Measurements from ENCODE around the gene DRICH1.
"Not testable (repeated sequence)": the region's sequence is repeated elsewhere in the genome, so short reads cannot be mapped to it uniquely, and the experiment has no call there.

DRICH1 gene

DNA sequence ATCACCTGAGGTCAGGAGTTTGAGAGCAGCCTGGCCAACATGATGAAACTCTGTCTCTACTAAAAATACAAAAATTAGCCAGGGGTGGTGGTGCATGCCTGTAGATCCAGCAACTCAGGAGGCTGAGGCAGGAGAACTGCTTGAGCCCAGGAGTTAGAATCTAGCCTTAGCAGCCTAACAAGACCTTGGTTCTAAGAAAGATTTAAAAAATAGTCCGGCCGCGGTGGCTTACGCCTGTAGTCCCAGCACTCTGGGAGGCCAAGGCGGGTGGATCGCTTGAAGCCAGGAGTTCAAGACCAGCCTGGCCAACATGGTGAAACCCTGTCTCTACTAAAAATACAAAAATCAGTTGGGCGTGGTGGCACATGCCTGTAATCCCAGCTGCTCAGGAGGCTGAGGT lies 14.4 kb upstream of the DRICH1 start:
- not testable (repeated sequence) for DNase-seq

DNA sequence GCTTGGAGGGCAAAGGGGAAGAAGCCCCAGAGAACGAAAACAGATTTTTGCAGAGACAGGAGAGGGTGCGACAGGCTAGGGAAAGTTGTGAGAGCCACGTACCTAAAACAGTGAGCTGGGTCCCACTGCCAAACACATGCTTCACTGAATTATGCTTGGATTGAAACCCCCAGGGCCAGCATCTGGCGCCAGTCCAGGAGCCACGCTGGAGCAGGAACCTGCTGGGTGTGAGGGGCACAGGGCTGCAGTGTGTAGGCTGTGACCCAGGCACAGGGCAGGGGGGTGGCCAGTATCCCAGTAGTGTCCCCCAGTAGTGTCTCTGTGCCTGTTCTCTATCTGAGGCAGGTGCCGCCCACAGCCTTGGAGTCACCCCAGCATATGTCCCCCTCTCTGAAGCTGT lies 8.1 kb upstream of the DRICH1 start:
- not testable (repeated sequence) for DNase-seq

DNA sequence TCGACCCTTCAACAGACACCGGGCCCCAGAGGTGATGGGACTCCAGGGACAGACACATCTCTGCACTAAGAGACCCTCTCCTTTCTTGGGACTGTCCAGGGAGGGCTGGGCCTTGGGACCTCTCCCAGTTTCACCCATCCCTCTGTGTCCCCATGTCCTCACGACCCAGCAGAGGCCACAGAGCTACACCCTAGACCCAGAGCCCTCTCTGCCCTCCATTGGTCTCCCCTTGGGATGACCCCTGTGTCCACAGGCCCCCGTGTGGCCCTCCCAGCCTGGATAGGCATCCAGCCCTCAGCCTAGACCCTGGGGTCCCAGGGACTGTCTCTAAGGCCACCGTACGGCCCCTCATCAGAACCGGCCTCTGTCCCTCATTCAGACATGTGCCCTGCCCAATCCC lies 7.5 kb upstream of the DRICH1 start:
- no peak for DNase-seq

DNA sequence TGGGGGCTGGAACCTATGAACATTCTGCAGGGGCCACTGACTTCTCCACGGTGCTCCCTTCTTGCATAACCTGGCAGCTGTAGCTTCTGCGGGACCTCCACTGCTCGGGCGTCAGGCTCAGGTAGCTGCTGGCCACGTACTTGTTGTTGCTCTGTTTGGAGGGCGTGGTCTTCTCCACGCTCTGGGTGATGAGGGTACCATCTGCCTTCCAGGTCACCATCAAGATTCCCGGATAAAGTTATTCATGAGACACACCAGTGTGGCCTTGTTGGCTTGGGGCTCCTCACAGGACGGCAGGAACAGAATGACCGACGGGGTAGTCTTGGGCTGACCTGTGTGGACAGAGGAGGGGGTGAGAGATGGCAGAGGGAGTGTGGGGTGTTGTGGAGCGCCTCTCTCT lies 6.5 kb upstream of the DRICH1 start:
- DNase-seq: no peak

DNA sequence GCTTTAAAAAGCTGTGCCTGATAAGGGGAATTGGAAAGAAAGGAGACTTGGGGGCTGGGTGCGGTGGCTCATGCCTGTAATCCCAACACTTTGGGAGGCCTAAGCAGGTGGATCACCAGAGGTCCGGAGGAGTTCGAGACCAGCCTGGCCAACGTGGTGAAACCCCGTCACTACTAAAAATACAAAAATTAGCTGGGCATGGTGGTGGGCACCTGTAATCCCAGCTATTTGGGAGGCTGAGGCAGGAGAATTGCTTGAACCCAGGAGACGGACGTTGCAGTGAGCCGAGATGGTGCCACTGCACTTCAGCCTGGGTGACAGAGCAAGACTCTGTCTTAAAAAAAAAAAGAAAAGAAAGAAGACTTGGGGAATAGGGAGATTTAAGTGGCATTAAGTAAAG lies 3.2 kb upstream of the DRICH1 start:
- DNase-seq: not testable (repeated sequence)

DNA sequence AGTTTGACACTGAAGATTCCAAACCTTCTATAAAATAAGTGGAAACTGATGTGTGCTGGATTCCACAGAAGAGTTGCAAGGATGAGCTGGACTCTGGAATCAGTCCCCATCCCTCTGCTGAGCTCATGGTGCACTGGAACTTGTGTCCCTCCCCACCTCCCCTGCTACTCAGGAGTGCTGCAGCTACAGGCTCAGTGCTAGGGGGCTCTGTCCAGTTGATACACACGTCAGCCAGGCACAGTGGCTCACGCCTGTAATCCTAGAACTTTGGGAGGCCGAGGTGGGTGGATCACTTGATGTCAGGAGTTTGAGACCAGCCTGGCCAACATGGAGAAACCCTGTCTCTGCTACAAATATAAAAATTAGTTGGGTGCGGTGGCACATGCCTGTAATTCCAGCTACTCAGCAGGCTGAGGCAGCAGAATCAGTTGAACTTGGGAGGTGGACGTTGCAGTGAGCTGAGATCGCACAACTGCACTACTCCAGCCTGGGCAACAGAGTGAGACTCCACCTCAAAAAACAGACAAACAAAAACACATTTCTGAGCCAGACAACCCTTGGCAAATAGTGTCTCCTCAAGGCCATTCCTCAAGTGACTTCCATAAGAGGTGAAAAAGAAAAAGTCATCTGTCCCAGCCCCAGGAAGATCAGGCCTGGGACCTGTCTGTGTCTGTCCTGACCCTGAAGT lies 3.9 kb downstream of the DRICH1 start:
- not testable (repeated sequence) for DNase-seq

DNA sequence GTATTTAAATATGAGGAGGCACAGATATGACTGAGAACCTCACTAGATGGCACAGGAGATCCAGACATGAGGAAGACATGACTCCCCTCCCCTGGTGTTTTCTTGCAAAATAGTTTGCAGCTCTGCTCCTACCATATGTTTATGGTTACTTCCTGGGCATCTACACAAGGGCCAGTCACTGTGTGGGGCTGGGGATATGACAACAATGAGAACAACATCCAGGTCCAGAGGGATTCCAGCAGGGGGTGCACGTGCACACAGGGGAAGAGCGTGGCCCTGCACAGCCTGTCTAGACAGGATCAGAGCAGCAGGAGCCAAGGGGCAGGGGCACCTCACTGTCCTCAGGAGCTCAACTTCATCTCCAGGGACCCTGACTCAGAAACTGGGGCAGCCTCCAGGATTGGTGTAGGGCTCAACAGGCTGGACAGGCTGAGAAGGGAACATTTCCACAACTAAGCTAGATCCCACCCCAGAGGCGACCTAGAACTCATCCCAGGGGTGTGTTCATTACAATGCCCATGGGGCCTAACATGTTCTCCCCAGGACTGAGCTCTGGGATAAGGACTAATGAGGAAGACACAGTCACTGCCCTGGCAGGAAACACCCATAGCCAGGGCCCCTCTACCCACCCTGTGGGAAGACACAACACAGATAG lies 4.6 kb downstream of the DRICH1 start:
- peak; percentile 43 for DNase-seq

DNA sequence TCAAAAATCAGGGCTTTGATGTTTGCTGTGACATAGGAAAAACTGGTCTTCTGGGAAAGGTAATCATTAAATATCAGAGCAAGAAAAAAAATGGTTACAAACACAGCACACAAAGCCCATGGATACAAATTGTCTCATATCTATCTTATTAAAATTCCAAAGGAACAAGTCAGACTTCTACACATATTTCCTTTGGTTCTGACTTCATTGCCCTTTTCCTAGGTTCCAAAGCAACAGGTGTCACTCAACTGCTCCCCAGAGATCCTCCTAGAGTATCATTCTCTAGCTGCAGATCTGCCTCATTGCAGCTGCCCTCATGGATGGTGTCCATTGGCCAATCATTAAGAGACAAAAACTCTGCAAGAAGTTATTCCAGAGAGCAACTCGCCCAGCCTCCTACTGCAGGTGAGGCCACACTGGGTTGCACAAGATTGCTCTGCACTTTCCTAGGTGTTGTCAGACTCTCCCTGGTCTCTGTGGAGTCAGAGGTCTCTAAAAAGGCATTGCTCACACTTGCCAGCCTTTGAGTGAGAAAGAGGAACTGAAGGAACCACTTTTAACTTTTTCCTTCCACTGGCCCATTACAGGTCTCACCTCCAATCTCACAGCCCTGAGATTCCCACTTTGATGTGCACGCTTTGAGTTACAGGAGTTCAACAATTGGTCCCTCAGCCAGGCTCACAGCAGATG lies 5.7 kb downstream of the DRICH1 start:
- DNase-seq: no peak

DNA sequence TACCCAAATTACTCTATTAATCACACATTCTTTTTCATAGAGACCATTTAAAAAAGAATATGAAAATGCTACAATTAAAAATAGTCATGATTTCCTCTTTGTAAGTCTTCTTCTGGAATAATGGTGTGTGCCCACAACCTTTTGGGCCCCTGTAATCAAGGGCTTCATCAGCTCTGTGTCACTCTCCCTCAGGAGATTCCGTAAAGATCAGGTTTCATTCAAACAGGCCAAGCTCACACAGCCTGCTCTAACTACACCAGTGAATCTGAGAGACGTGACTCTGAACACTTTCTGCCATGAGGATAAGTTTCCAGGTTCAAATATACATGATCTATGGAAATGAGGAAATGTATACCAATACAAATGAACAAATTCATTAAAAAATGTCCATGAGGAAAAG lies 9.5 kb downstream of the DRICH1 start:
- no peak for DNase-seq

DNA sequence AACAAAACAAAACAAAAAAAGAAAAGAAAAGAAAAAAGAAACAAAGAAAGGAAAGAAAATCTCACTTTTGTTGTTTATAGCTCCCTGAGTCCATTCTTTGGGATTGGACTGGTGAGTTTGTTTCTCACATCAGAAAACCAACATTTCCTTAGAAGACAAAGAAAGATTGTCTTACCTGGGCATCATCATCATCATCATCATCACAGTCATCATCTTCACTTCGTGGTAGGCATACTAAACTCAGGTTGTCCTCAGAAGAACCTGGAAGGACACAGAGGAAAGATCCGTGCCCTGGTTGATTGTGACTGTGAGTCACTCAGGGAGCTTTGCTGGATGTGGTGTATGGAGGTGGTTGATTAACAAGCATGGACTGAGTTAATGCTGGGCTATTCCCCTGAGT lies 10.2 kb downstream of the DRICH1 start:
- not testable (repeated sequence) for DNase-seq

DNA sequence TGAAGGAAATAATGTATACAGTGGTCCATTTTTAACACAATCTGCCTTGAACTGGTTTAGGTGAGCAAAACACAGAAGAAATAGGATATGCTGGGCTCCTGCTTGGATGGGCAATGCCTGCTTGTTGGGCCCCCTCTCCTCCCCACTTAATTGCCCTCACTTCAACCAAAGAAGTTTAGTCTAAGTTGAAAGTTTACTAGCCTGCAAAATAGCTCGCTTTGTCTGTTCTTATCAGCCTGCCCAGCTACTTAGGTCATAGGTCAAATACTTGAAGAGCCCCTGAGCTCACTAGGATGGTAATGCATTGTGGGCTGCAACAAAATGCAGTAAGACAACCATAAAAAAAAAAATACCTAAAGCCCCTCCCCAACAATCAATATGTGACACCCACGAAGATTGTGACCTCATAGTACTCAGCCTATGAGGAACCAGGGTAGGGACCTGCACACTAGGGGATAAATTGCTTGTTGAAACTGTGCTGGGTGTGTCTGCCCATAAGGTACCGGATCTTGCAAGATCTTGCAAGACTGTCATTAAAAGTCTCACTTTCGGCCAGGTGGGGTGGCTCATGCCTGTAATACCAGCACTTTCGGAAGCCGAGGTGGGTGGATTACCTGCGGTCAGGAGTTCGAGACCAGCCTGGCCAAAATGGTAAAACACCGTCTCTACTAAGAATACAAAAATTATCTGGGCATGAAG lies 10.9 kb downstream of the DRICH1 start:
- no peak for DNase-seq

DNA sequence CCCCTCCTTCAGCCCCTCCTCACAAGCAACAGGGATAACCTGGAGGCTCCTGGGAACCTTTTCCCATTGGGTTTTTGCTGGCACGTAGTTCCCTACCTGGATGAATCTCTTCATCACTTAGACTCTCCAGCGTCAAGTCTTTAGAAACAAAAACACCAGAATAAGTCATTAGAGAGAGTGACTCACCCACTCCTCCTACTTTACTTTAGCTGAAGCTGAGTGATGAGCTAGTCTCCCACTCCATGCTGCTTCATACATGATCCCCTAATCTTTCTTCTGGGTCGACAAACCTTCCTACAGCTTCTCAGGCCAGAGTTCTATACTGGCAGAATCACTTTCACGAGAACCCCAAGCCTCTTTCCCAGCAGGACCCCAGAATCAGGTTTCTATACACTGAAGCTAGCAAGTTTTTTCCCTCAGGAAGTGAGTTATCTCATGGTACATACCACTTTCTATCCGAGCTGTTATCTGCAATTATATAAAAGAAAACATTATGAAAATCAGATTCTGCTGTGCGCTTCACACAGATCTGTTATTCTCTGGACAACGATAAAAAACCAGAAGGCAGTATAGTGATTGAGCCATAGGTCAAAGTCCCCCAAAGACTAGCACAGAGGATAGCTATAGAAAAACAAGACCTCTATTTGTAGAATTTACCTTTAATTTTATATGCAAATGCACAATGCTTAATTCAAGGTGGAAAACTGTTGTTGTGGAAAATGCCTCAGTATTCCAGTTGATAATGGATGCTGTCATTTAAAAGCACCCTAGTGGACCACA lies 18.7 kb downstream of the DRICH1 start:
- no peak for DNase-seq

DNA sequence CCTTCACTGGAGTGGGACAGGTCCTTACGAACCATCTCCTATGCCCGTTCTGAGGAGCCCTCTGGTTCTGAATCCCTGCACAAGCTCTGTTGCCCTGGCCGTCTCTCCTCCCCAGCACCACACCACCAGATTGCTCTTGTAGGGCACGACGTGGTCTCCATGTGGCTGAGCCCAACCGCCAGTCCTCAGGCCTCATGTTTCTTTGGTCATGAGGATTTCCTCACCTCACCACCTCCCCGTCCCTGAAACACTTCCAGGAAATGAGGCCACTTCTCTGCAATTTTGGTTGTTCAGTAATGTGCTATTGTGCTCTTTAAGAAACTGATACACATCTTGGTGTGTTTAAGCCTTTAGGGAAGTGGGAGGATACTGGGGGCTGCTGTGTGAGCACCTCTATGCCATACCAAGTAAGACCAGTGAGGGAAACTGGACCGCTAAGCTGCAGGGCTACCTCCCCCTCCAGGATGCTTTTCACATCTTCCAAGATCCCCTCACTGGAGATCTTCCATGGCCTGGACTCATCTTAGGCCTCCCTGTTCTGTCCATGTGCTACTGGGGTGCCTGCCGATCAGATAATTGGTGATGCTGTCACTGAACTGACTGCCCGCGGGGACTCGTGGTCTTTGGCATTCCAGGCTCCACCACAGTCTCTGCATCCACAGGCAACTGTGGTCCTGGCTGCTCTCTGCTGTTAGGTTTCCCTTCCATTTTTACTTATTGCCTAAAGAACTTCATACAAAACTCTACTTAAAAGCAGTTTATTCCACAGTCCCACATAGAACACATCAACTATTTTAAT lies 21.9 kb downstream of the DRICH1 start:
- peak; percentile 91 for DNase-seq

DNA sequence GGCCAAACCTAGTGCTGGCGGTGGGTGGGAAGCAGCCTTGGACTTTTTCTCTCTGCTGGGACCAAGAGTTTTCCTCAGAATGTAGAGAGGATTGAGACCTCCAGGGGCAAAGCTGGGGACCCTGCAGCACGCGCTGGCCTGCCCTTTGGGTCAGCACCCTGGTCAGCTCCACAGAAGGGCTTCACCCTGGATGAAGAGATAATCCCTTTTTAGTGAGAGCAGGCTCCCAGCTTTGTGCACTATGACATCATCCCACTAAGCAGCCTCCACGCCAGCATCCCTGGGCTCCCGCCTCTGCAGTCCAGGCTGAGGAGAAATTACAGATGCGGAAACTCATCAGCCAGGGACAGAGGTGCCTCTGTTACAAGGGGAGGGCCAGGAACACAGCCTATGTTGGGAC lies 23.5 kb downstream of the DRICH1 start:
- no peak for DNase-seq

DNA sequence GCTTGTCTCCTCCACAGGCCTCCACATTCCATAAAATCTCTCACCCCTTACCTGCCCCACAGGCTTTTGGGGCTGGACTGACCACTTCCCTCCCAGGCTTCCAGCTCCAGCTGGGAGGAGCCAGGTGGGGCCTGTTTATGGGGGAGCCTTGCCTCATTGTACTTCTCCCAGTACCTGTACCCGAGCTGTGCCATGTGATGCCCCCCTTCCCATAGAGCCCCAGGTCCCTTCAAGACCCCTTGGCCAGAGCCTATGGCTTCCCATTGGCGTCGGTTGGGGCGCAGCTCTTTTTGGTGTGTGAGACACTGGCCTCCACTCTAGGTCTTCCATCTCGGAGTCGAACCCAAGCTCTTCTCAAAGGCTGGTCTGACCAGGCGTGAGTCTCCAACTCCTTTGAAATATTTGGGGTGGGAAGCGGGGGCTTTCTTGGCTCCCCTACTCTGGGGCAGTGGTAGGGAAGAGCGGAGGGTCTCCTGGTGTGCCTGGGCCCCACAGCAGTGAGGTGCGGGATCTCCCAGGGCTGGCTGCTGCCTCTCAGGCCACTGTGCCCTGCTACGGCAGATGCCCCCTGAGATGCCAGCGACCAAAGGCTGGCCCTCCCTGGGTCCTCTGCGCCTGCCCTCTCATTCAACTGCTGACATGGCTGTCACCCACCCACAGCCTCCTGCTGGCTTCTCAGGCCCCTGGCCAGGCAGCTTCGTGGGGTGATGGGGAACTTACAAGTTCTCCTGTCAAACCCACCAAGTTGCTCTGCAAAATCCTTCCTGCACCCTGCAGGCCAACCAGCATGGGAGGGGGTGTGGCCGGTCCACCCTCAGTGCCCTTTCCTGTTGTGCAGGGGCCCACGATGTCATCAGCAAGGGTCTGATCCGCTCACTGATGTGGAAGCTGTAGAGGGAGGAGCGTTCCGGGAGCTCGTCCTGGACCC lies 25.7 kb downstream of the DRICH1 start:
- DNase-seq: no peak

DNA sequence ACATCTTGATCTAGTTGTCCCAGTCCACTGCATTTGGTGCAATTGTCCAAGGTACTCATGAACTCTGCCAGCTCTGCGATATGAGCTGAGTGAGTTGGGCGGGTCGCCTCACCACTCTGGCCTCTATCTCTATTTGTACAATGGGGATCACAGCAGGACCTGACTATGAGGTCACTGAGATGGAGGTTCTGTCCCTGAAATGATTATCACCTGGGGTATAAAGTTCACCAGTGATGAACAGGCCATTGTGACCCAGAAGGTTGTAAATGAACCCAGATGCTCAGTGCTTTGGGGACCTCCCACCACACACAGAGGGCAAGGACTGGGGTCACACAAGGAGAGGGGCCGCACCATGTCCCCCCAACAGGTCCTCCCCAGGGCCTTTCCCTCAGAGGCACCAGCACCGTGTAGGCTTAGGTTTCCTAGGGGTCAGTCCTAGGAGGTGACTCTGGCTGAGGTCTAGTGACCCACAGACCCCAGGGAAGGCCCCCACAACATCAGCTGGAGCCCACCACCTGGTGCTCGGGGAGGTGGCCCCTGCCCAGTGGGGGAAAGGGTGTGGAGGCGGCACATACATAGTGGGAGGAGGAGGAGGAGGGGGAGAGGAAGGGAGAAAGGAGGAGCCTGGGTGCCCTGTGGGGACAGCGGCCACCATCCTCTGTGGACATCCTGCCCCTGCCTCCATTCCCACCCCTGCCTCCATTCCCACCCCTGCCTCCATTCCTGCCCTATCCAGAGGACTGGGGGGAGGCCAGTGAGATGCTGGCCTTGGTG lies 27.0 kb downstream of the DRICH1 start:
- DNase-seq: no peak

DNA sequence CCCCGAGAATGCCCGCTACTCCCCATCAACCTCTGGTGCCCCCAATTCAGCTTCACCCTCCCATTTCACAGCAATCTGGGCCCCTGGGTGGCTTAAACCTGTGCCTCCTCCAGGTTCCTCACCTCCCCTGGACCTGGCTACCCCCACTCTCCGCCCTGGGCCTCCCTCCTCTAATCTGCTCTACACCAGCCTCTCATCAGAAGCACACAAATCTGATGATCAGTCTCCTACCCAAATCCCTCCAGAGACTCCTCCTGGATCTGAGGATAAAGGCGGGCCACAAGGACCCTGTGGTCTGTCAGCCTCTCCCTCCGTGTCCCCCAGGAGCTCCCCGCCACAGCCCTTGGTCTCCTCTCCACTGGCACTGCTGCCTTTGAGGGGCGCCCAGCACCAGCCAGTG lies 28.9 kb downstream of the DRICH1 start:
- DNase-seq: no peak

DNA sequence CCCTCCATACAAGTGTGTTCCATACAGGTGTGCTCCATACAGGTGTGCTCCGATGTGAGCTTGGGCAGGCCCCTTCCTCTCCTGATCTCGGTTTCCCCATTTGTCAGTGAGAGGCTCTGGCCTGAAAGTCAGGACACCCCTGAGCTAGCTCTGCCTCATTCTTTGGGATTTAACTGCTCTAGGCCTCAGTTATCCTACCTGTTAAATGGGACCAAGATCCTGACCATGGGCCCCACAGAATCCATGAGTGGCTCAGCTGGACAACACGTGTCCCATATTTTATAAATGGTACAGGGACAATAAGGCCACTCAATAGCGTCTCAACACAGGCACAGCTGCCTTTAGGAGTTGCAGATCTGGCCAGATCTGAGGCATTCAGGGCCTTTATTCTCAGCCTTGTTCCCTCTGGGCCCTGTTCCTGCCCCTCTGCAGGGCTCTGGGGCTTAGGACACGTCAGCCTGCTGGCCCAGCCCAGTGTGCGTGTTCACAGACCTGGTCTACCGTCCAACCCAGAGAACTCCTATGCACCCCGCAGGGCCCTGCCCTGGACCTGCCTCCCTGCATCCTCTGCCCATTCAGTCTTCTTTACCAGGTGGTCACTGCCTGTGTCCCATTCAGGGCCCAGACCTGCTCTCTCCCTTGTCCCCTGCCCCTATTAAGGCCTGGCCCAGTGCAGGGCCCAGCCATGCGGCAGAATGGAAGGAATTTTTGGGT lies 33.2 kb downstream of the DRICH1 start:
- DNase-seq: no peak

DNA sequence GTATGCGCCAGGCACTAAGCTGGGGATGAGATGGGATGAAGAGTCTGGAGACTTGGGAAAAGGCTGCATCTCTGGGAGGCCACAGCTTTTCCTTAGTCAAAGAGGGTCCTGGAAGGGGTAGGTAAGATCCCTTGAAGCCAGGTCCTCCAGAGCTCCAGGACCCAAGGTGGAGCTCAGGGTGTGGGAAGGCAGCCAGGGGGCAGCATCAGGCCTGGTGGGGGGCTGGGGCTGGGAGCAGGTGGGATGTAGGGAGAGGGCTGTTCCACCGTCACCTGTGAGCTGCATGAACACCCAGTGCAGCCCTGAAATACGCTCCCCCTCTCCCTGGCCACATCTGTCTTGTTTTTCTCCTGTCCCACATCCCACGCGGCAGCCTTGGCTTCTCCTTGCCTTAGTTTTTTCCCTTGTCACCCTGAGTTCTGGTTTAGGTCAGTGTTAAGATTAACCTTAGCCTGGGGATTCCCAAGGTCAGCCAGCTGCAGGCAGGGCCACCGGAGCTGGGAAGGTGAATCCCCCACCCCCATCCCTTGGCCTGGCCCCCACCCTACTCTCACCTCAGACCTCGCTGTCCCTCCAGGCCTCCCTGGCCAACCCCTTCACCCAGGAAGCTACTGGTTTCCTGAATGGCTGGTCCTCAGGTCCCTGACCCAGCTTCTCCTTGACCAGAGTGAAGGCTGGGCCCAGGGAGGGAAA lies 34.4 kb downstream of the DRICH1 start:
- not testable (repeated sequence) for DNase-seq

Measured in GF-D8 (cell line).